Trophoblast cell (in vitro differentiated cells and primary cell): ENCODE measurements around the gene EEF1G.

Source experiments
- DNase-seq, 2 donors: peaks; one replicate each; pipeline ENCODE4 v3.0.0-alpha.2; 2016
- H2AFZ ChIP-seq: 2 replicates; pipeline ENCODE4 v1.6.1; 2013; ENCODE audit warnings: low read length, moderate library complexity, mild to moderate bottlenecking; ENCODE audit not compliant: insufficient read depth, poor library complexity
- H2AK5ac ChIP-seq: 2 replicates; pipeline ENCODE4 v1.6.1; 2013; ENCODE audit warnings: mild to moderate bottlenecking, low read length
- H2BK120ac ChIP-seq: 2 replicates; pipeline ENCODE4 v1.6.1; 2013; ENCODE audit warnings: low read length, mild to moderate bottlenecking, moderate library complexity; ENCODE audit not compliant: insufficient read depth, poor library complexity
- H2BK12ac ChIP-seq: 2 replicates; pipeline ENCODE4 v1.6.1; 2013; ENCODE audit warnings: mild to moderate bottlenecking, low read length, moderate library complexity
- H2BK5ac ChIP-seq: 2 replicates; pipeline ENCODE4 v1.6.1; 2013; ENCODE audit warnings: low read length, low read depth, moderate library complexity, mild to moderate bottlenecking; ENCODE audit not compliant: poor library complexity
- H3K14ac ChIP-seq: 2 replicates; pipeline ENCODE4 v1.6.1; 2013; ENCODE audit warnings: mild to moderate bottlenecking, low read length
- H3K18ac ChIP-seq: 2 replicates; pipeline ENCODE4 v1.6.1; 2013; ENCODE audit warnings: mild to moderate bottlenecking, low read length
- H3K23ac ChIP-seq: 2 replicates; pipeline ENCODE4 v1.6.1; 2013; ENCODE audit warnings: low read length
- H3K27ac ChIP-seq: 2 replicates; pipeline ENCODE4 v1.5.1; 2013; ENCODE audit warnings: low read depth, mild to moderate bottlenecking, inconsistent platforms, low read length, moderate library complexity
- H3K27me3 ChIP-seq: 2 replicates; pipeline ENCODE4 v1.6.1; 2013; ENCODE audit warnings: inconsistent platforms, mild to moderate bottlenecking, low read length, moderate library complexity; ENCODE audit not compliant: insufficient read depth
- H3K36me3 ChIP-seq, 2 experiments: 1 replicate in 1 of 2; 2 replicates in 1 of 2; pipeline ENCODE4 v1.6.1; 2013; ENCODE audit warnings: low read length in 2 of 2, mild to moderate bottlenecking in 2 of 2, moderate library complexity in 1 of 2; ENCODE audit not compliant: insufficient read depth in 2 of 2, control insufficient read depth in 1 of 2
- H3K4ac ChIP-seq: 2 replicates; pipeline ENCODE4 v1.6.1; 2013; ENCODE audit warnings: low read depth, mild to moderate bottlenecking, low read length, moderate library complexity
- H3K4me1 ChIP-seq, 2 experiments: 1 replicate in 1 of 2; 2 replicates in 1 of 2; pipeline ENCODE4 v1.6.1; 2013; ENCODE audit warnings: low read length in 2 of 2, mild to moderate bottlenecking in 2 of 2, moderate library complexity in 1 of 2; ENCODE audit not compliant: insufficient read depth in 2 of 2, control insufficient read depth in 1 of 2
- H3K4me2 ChIP-seq: 2 replicates; pipeline ENCODE4 v1.6.1; 2013; ENCODE audit warnings: inconsistent platforms, mild to moderate bottlenecking, low read length, moderate library complexity
- H3K4me3 ChIP-seq: 2 replicates; pipeline ENCODE4 v1.5.1; 2013; ENCODE audit warnings: mild to moderate bottlenecking, low read depth, low read length, inconsistent platforms
- H3K79me1 ChIP-seq: one replicate; pipeline ENCODE4 v1.6.1; 2013; ENCODE audit warnings: low read length
- H3K79me2 ChIP-seq: 2 replicates; pipeline ENCODE4 v1.6.1; 2013; ENCODE audit warnings: low read length, mild to moderate bottlenecking; ENCODE audit not compliant: control insufficient read depth, insufficient read depth, poor library complexity
- H3K9ac ChIP-seq: 2 replicates; pipeline ENCODE4 v1.6.1; 2013; ENCODE audit warnings: mild to moderate bottlenecking, low read length
- H3K9me3 ChIP-seq: 2 replicates; pipeline ENCODE4 v1.6.1; 2013; ENCODE audit warnings: low read depth, mild to moderate bottlenecking, control low read depth, inconsistent platforms, low read length; ENCODE audit not compliant: insufficient read depth
- H4K12ac ChIP-seq: 2 replicates; pipeline ENCODE4 v1.6.1; 2013; ENCODE audit warnings: low read depth, mild to moderate bottlenecking, low read length, moderate library complexity
- H4K8ac ChIP-seq: 2 replicates; pipeline ENCODE4 v1.6.1; 2013; ENCODE audit warnings: low read depth, mild to moderate bottlenecking, low read length, moderate library complexity
- H4K91ac ChIP-seq: one replicate; pipeline ENCODE4 v1.6.1; 2013; ENCODE audit warnings: low read depth, mild to moderate bottlenecking, low read length, moderate library complexity
- WGBS: extraction: QIAGEN DNeasy Blood & Tissue Kit; methylation state at CpG from one replicate; pipeline ENCODE4 v1.1.7; 2013; ENCODE audit warnings: missing lambda C conversion rate; ENCODE audit not compliant: insufficient read length, insufficient coverage; ENCODE audit errors: extremely low coverage; 5-methylcytosine and 5-hydroxymethylcytosine counted together

EEF1G gene

GRCh38 chr11:62605902-62606301, 32.2 kb upstream of the EEF1G start:
- H3K9ac ChIP-seq: no peak overlapping the region
- no peak overlapping the region for H3K27ac ChIP-seq
- no peak overlapping the region for H4K91ac ChIP-seq
- no peak overlapping the region for H3K14ac ChIP-seq
- peaks cover 8 to 11% of the 10 kb centered on the region in 2 experiments for H3K4me1 ChIP-seq
- no CpG with 5 or more reads among the region's 15 CpGs for WGBS
- H2BK12ac ChIP-seq: no peak overlapping the region
- H3K4me2 ChIP-seq: no peak overlapping the region
- no peak overlapping the region for H3K18ac ChIP-seq
- peaks cover 16% of the 10 kb centered on the region for H3K79me1 ChIP-seq
- H3K4ac ChIP-seq: no peak overlapping the region
- no peak overlapping the region for H2AFZ ChIP-seq
- no peak overlapping the region for H2BK120ac ChIP-seq
- H3K79me2 ChIP-seq: peaks cover 6% of the 10 kb centered on the region
- H2AK5ac ChIP-seq: no peak overlapping the region
- H4K8ac ChIP-seq: no peak overlapping the region
- no peaks in the 10 kb centered on the region for H3K9me3 ChIP-seq
- no peak overlapping the region for H2BK5ac ChIP-seq
- no peak for DNase-seq
- H3K23ac ChIP-seq: no peak overlapping the region
- peaks cover 34 to 35% of the 10 kb centered on the region in 2 experiments for H3K36me3 ChIP-seq
- no peaks in the 10 kb centered on the region for H3K27me3 ChIP-seq
- H4K12ac ChIP-seq: no peak overlapping the region
- no peak overlapping the region for H3K4me3 ChIP-seq

- WGBS: no CpG with 5 or more reads among the region's 6 CpGs
Observed at GRCh38 chr11:62605467-62605866, 31.8 kb upstream of the EEF1G start.

GRCh38 chr11:62604460-62605120, 30.9 kb upstream of the EEF1G start:
- Histone ChIP-seq H3K9me3 (no peaks in the 10 kb centered on the region), H2BK12ac (no peak overlapping the region), H3K27ac (no peak overlapping the region), H4K12ac (no peak overlapping the region), H2AFZ (no peak overlapping the region), H3K23ac (no peak overlapping the region), H3K36me3 (peaks cover 29 to 30% of the 10 kb centered on the region in 2 experiments), H3K4ac (no peak overlapping the region), H3K4me3 (no peak overlapping the region), H3K79me2 (peaks cover 11% of the 10 kb centered on the region), H3K4me2 (no peak overlapping the region), H2AK5ac (no peak overlapping the region), H3K9ac (no peak overlapping the region), H4K8ac (no peak overlapping the region), H2BK120ac (no peak overlapping the region), H2BK5ac (no peak overlapping the region), H3K4me1 (peaks cover 10 to 15% of the 10 kb centered on the region in 2 experiments), H3K27me3 (no peaks in the 10 kb centered on the region), H3K18ac (no peak overlapping the region), H4K91ac (no peak overlapping the region), H3K14ac (no peak overlapping the region), H3K79me1 (peaks cover 21% of the 10 kb centered on the region)
- DNase-seq: no peak
- WGBS: no CpG with 5 or more reads among the region's 13 CpGs

More at GRCh38 chr11:62605467-62605866, 31.8 kb upstream of the EEF1G start:
- Histone ChIP-seq H2BK5ac (no peak overlapping the region), H3K4me1 (peaks cover 7 to 11% of the 10 kb centered on the region in 2 experiments), H3K18ac (no peak overlapping the region), H2BK120ac (no peak overlapping the region), H3K79me2 (peaks cover 11% of the 10 kb centered on the region), H3K4me2 (no peak overlapping the region), H3K9ac (no peak overlapping the region), H2AFZ (no peak overlapping the region), H4K8ac (no peak overlapping the region), H3K79me1 (peaks cover 20% of the 10 kb centered on the region), H3K9me3 (no peaks in the 10 kb centered on the region), H2AK5ac (no peak overlapping the region), H3K27me3 (no peaks in the 10 kb centered on the region), H2BK12ac (no peak overlapping the region), H3K23ac (no peak overlapping the region), H3K4me3 (no peak overlapping the region), H3K27ac (no peak overlapping the region), H3K36me3 (peaks cover 31% of the 10 kb centered on the region in 2 experiments), H4K12ac (no peak overlapping the region), H3K4ac (no peak overlapping the region), H4K91ac (no peak overlapping the region), H3K14ac (no peak overlapping the region)
- DNase-seq: no peak

- no peak overlapping the region for H3K4me2 ChIP-seq
- WGBS: no CpG with 5 or more reads among the region's 8 CpGs
Observed at GRCh38 chr11:62603776-62604299, 30.1 kb upstream of the EEF1G start.

More at GRCh38 chr11:62603776-62604299, 30.1 kb upstream of the EEF1G start:
- H4K8ac ChIP-seq: no peak overlapping the region
- H3K79me1 ChIP-seq: peaks cover 21% of the 10 kb centered on the region
- no peaks in the 10 kb centered on the region for H3K9me3 ChIP-seq
- H2BK12ac ChIP-seq: no peak overlapping the region
- H3K18ac ChIP-seq: no peak overlapping the region
- H3K4ac ChIP-seq: no peak overlapping the region
- H3K14ac ChIP-seq: no peak overlapping the region
- no peak overlapping the region for H2BK5ac ChIP-seq
- no peak overlapping the region for H3K9ac ChIP-seq
- no peak overlapping the region for H2BK120ac ChIP-seq
- H3K4me1 ChIP-seq: peaks cover 10 to 16% of the 10 kb centered on the region in 2 experiments
- no peak overlapping the region for H3K27ac ChIP-seq
- H4K12ac ChIP-seq: no peak overlapping the region
- H3K27me3 ChIP-seq: no peaks in the 10 kb centered on the region
- peaks cover 11% of the 10 kb centered on the region for H3K79me2 ChIP-seq
- no peak overlapping the region for H2AFZ ChIP-seq
- H3K23ac ChIP-seq: no peak overlapping the region
- H2AK5ac ChIP-seq: no peak overlapping the region
- no peak for DNase-seq
- H3K36me3 ChIP-seq: peaks cover 26 to 28% of the 10 kb centered on the region in 2 experiments
- H3K4me3 ChIP-seq: no peak overlapping the region
- H4K91ac ChIP-seq: no peak overlapping the region
